Immature natural killer cell (primary cell): ENCODE measurements around the gene OAS2. TPM values are rescaled to one million over a fixed set of nuclear protein-coding genes. Genes with fewer than 3 reads are reported as not detected.
A peak's percentile ranks its signal among the peaks of the same experiment; 100 is the strongest.
"Not testable (repeated sequence)": the region's sequence is repeated elsewhere in the genome, so short reads cannot be mapped to it uniquely, and the experiment has no call there.

Experiments used
- DNase-seq, 3 donors: peaks; one replicate each; pipeline ENCODE4 v3.0.0; 2022; ENCODE audit warnings: mixed read lengths in 1 of 3
- H3K27ac Mint-ChIP-seq, 6 donors: one replicate each; pipeline ENCODE4 v1.8.0; 2020; ENCODE audit warnings: mixed read lengths in 6 of 6, mild to moderate bottlenecking in 5 of 6, inconsistent platforms in 4 of 6, moderate library complexity in 3 of 6
- H3K27me3 Mint-ChIP-seq, 3 donors: one replicate each; pipeline ENCODE4 v1.8.0; 2020 to 2021; ENCODE audit warnings: low read depth in 3 of 3, mild to moderate bottlenecking in 3 of 3, mixed read lengths in 3 of 3, moderate library complexity in 3 of 3, inconsistent platforms in 1 of 3
- H3K36me3 Mint-ChIP-seq, 3 donors: one replicate each; pipeline ENCODE4 v1.8.0; 2020; ENCODE audit warnings: mixed read lengths in 3 of 3, inconsistent platforms in 2 of 3, mild to moderate bottlenecking in 2 of 3
- H3K4me1 Mint-ChIP-seq, 2 donors: one replicate each; pipeline ENCODE4 v1.8.0; 2020; ENCODE audit warnings: inconsistent platforms in 2 of 2, mild to moderate bottlenecking in 2 of 2, mixed read lengths in 2 of 2, moderate library complexity in 1 of 2
- H3K4me3 Mint-ChIP-seq, 5 donors: one replicate each; pipeline ENCODE4 v1.8.0; 2020; ENCODE audit warnings: mild to moderate bottlenecking in 5 of 5, mixed read lengths in 5 of 5, inconsistent platforms in 3 of 5, moderate library complexity in 3 of 5
- H3K9me3 Mint-ChIP-seq, 6 donors: one replicate each; pipeline ENCODE4 v1.8.0; 2020; ENCODE audit warnings: mild to moderate bottlenecking in 6 of 6, mixed read lengths in 6 of 6, inconsistent platforms in 4 of 6, moderate library complexity in 3 of 6
- polyA plus RNA-seq, 3 donors: library from polyadenylated mRNA; unstranded; fragments of 300-500 nt; fragmentation: Illumina TruSeq; gene quantifications; one replicate each; pipeline ENCODE4 v1.2.3, GENCODE V29; 2021

OAS2 gene
- polyA plus RNA-seq, 3 donors from 2014 or later = 24.3 to 64.5 (median 26.9) TPM

- H3K27ac Mint-ChIP-seq = peak overlapping the region; percentile 84 to 100 (median 98)
These were observed 678 bp upstream of the OAS2 start for GRCh38 chr12:112977641-112978040.

GRCh38 chr12:112979041-112979680 lies 842 bp downstream of the OAS2 start:
- H3K27me3 Mint-ChIP-seq = peaks cover 0 to 1% (median 0%) of the 10 kb centered on the region in 3 donors

More at GRCh38 chr12:112977641-112978040, 678 bp upstream of the OAS2 start:
- no peak for DNase-seq
- Mint-ChIP-seq H3K4me1 (peaks cover 49 to 53% of the 10 kb centered on the region in 2 donors), H3K36me3 (peaks cover 0 to 19% (median 7%) of the 10 kb centered on the region in 3 donors), H3K4me3 (peak overlapping the region; percentile 84 to 99 (median 99)), H3K9me3 (no peaks in the 10 kb centered on the region), H3K27me3 (peaks cover 0 to 1% (median 0%) of the 10 kb centered on the region in 3 donors)

GRCh38 chr12:112980491-112981158 lies 2.3 kb downstream of the OAS2 start:
- Mint-ChIP-seq H3K4me1 (peaks cover 66 to 83% of the 10 kb centered on the region in 2 donors), H3K36me3 (peaks cover 14 to 33% (median 29%) of the 10 kb centered on the region in 3 donors), H3K27me3 (peaks cover 0 to 1% (median 0%) of the 10 kb centered on the region in 3 donors), H3K9me3 (peaks cover 0 to 14% (median 5%) of the 10 kb centered on the region in 6 donors), H3K27ac (peak overlapping the region; percentile 68 to 100 (median 98)), H3K4me3 (peak overlapping the region; percentile 84 to 99 (median 99))
- peak; percentile 25 to 42 (median 39) for DNase-seq

More at GRCh38 chr12:112979041-112979680, 842 bp downstream of the OAS2 start:
- H3K4me3 Mint-ChIP-seq = peak overlapping the region; percentile 84 to 99 (median 99)
- DNase-seq = peak; percentile 31 to 50 (median 39)
- H3K36me3 Mint-ChIP-seq = peaks cover 1 to 19% (median 14%) of the 10 kb centered on the region in 3 donors
- peak overlapping the region; percentile 84 to 100 (median 98) for H3K27ac Mint-ChIP-seq
- H3K4me1 Mint-ChIP-seq = peaks cover 56 to 68% of the 10 kb centered on the region in 2 donors
- H3K9me3 Mint-ChIP-seq = peaks cover 0 to under 1% (median 0%) of the 10 kb centered on the region in 6 donors

- no peak for DNase-seq
- H3K27me3 Mint-ChIP-seq = peaks cover 0 to 2% (median 0%) of the 10 kb centered on the region in 3 donors
- H3K9me3 Mint-ChIP-seq = peaks cover 0 to 14% (median 5%) of the 10 kb centered on the region in 6 donors
- no peak overlapping the region for H3K4me3 Mint-ChIP-seq
- peaks cover 45 to 81% of the 10 kb centered on the region in 2 donors for H3K4me1 Mint-ChIP-seq
- peak overlapping the region in 4 of 6 donors; percentile 21 to 67 (median 46) for H3K27ac Mint-ChIP-seq
- H3K36me3 Mint-ChIP-seq = peaks cover 32 to 66% (median 51%) of the 10 kb centered on the region in 3 donors
These were observed 7.4 kb downstream of the OAS2 start for GRCh38 chr12:112985642-112986290.

GRCh38 chr12:112986291-112986800 lies 8.0 kb downstream of the OAS2 start:
- H3K27me3 Mint-ChIP-seq = peaks cover 0 to 2% (median 2%) of the 10 kb centered on the region in 3 donors
- H3K9me3 Mint-ChIP-seq = peaks cover 0 to 14% (median 5%) of the 10 kb centered on the region in 6 donors
- H3K4me3 Mint-ChIP-seq = no peak overlapping the region
- peaks cover 39 to 76% of the 10 kb centered on the region in 2 donors for H3K4me1 Mint-ChIP-seq
- no peak for DNase-seq
- H3K36me3 Mint-ChIP-seq = peaks cover 38 to 72% (median 57%) of the 10 kb centered on the region in 3 donors
- H3K27ac Mint-ChIP-seq = peak overlapping the region in 4 of 6 donors; percentile 21 to 67 (median 46)

GRCh38 chr12:112987561-112987960 lies 9.2 kb downstream of the OAS2 start:
- peaks cover 27 to 63% of the 10 kb centered on the region in 2 donors for H3K4me1 Mint-ChIP-seq
- H3K9me3 Mint-ChIP-seq = peaks cover 0 to 14% (median 5%) of the 10 kb centered on the region in 6 donors
- no peak overlapping the region for H3K4me3 Mint-ChIP-seq
- no peak for DNase-seq
- peaks cover 44 to 72% (median 53%) of the 10 kb centered on the region in 3 donors for H3K36me3 Mint-ChIP-seq
- peak overlapping the region in 4 of 6 donors; percentile 48 to 72 (median 58) for H3K27ac Mint-ChIP-seq
- H3K27me3 Mint-ChIP-seq = peaks cover 0 to 2% (median 2%) of the 10 kb centered on the region in 3 donors

GRCh38 chr12:112988224-112988623 lies 9.9 kb downstream of the OAS2 start:
- peaks cover 44 to 74% (median 56%) of the 10 kb centered on the region in 3 donors for H3K36me3 Mint-ChIP-seq
- DNase-seq = peak in 1 of 3 donors; percentile 7
- peaks cover 0 to 2% (median 2%) of the 10 kb centered on the region in 3 donors for H3K27me3 Mint-ChIP-seq
- no peak overlapping the region for H3K4me3 Mint-ChIP-seq
- peaks cover 23 to 63% of the 10 kb centered on the region in 2 donors for H3K4me1 Mint-ChIP-seq
- H3K9me3 Mint-ChIP-seq = peaks cover 0 to 14% (median 5%) of the 10 kb centered on the region in 6 donors
- peak overlapping the region; percentile 48 to 84 (median 66) for H3K27ac Mint-ChIP-seq

GRCh38 chr12:112988823-112989385 lies 10.6 kb downstream of the OAS2 start:
- Mint-ChIP-seq H3K27ac (peak overlapping the region; percentile 24 to 84 (median 52)), H3K9me3 (peaks cover 0 to 14% (median 5%) of the 10 kb centered on the region in 6 donors), H3K36me3 (peaks cover 44 to 71% (median 51%) of the 10 kb centered on the region in 3 donors), H3K4me1 (peaks cover 19 to 59% of the 10 kb centered on the region in 2 donors)
- not testable (repeated sequence) for DNase-seq, H3K27me3 Mint-ChIP-seq, H3K4me3 Mint-ChIP-seq

- Mint-ChIP-seq H3K36me3 (peaks cover 37 to 67% (median 44%) of the 10 kb centered on the region in 3 donors), H3K4me3 (no peak overlapping the region), H3K27ac (peak overlapping the region; percentile 25 to 85 (median 65)), H3K27me3 (peaks cover 0 to 2% (median 2%) of the 10 kb centered on the region in 3 donors), H3K4me1 (peaks cover 13 to 52% of the 10 kb centered on the region in 2 donors), H3K9me3 (peaks cover 0 to 6% (median 1%) of the 10 kb centered on the region in 6 donors)
- DNase-seq = no peak
These were observed 11.5 kb downstream of the OAS2 start for GRCh38 chr12:112989806-112990205.

GRCh38 chr12:112992541-112993398 lies 14.5 kb downstream of the OAS2 start:
- H3K4me1 Mint-ChIP-seq = peaks cover 7 to 28% of the 10 kb centered on the region in 2 donors
- H3K36me3 Mint-ChIP-seq = peaks cover 59 to 78% (median 63%) of the 10 kb centered on the region in 3 donors
- peak; percentile 13 to 48 (median 43) for DNase-seq
- no peak overlapping the region for H3K4me3 Mint-ChIP-seq
- no peaks in the 10 kb centered on the region for H3K9me3 Mint-ChIP-seq
- peaks cover 0 to 3% (median 2%) of the 10 kb centered on the region in 3 donors for H3K27me3 Mint-ChIP-seq
- peak overlapping the region in 2 of 6 donors; percentile 28 to 67 for H3K27ac Mint-ChIP-seq

- Mint-ChIP-seq H3K9me3 (no peaks in the 10 kb centered on the region), H3K4me3 (no peak overlapping the region), H3K36me3 (peaks cover 65 to 78% (median 68%) of the 10 kb centered on the region in 3 donors), H3K27ac (no peak overlapping the region), H3K27me3 (peaks cover 0 to 3% (median 2%) of the 10 kb centered on the region in 3 donors), H3K4me1 (peaks cover 0 to 12% of the 10 kb centered on the region in 2 donors)
- no peak for DNase-seq
These were observed 16.7 kb downstream of the OAS2 start for GRCh38 chr12:112995008-112995407.

GRCh38 chr12:112996501-112996900 lies 18.2 kb downstream of the OAS2 start:
- H3K27me3 Mint-ChIP-seq = peaks cover 0 to 3% (median 0%) of the 10 kb centered on the region in 3 donors

More at GRCh38 chr12:112996501-112996900, 18.2 kb downstream of the OAS2 start:
- no peak overlapping the region for H3K4me3 Mint-ChIP-seq
- H3K4me1 Mint-ChIP-seq = peaks cover 0 to 12% of the 10 kb centered on the region in 2 donors
- no peak for DNase-seq
- H3K9me3 Mint-ChIP-seq = no peaks in the 10 kb centered on the region
- peaks cover 62 to 76% (median 63%) of the 10 kb centered on the region in 3 donors for H3K36me3 Mint-ChIP-seq
- no peak overlapping the region for H3K27ac Mint-ChIP-seq
